ENCODE data around the gene SKAP2.
A peak's percentile ranks its signal among the peaks of the same experiment; 100 is the strongest.

The SKAP2 gene

GRCh38 chr7:26683277-26683676 is 181.1 kb downstream of the SKAP2 start (continued):
- TF ChIP-seq ZNF623 (tag by site-specific recombination; IDR thresholded peaks at IDR 0.05), result no peak
- TF ChIP-seq ZNF704 (tag by site-specific recombination; IDR thresholded peaks at IDR 0.05), result no peak
- TF ChIP-seq ZNF549 (tag by site-specific recombination; IDR thresholded peaks at IDR 0.05), result no peak
- TF ChIP-seq GLI4 (tag by site-specific recombination; IDR thresholded peaks at IDR 0.05), result no peak
- TF ChIP-seq GLI2 (tag by site-specific recombination; IDR thresholded peaks at IDR 0.05; ENCODE audit: borderline replicate concordance, low read depth), result no peak
- TF ChIP-seq SP7 (tag by site-specific recombination; IDR thresholded peaks at IDR 0.05), result peak; percentile 94
- TF ChIP-seq GLIS1 (tag by site-specific recombination; IDR thresholded peaks at IDR 0.05), result no peak
- TF ChIP-seq ZNF146 (tag by site-specific recombination; IDR thresholded peaks at IDR 0.05), result no peak
- TF ChIP-seq ELK4 (IDR thresholded peaks at IDR 0.05; ENCODE audit: borderline replicate concordance, low read depth, low read length), result no peak
- no peak for TF ChIP-seq SALL2 (tag by site-specific recombination; IDR thresholded peaks at IDR 0.05; ENCODE audit: borderline replicate concordance)
- no peak for TF ChIP-seq ZNF664 (tag by site-specific recombination; IDR thresholded peaks at IDR 0.05)
- TF ChIP-seq ZNF112 (tag by site-specific recombination; IDR thresholded peaks at IDR 0.05), result no peak
- TF ChIP-seq, protein P1, sequence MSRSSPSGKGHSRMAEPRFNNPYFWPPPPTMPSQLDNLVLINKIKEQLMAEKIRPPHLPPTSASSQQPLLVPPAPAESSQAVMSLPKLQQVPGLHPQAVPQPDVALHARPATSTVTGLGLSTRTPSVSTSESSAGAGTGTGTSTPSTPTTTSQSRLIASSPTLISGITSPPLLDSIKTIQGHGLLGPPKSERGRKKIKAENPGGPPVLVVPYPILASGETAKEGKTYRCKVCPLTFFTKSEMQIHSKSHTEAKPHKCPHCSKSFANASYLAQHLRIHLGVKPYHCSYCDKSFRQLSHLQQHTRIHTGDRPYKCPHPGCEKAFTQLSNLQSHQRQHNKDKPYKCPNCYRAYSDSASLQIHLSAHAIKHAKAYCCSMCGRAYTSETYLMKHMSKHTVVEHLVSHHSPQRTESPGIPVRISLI (tag by site-specific recombination; IDR thresholded peaks at IDR 0.05), result no peak
- TF ChIP-seq PRDM6 (tag by site-specific recombination; IDR thresholded peaks at IDR 0.05), result 0 out of 2 replicates have a peak, but pooled peaks have one; percentile 51
- no peak for TF ChIP-seq ZNF776 (tag by site-specific recombination; IDR thresholded peaks at IDR 0.05; ENCODE audit: borderline replicate concordance)
- TF ChIP-seq WT1 (tag by site-specific recombination; IDR thresholded peaks at IDR 0.05), result no peak
- TF ChIP-seq ZBTB7A (tag by site-specific recombination; IDR thresholded peaks at IDR 0.05; ENCODE audit: low read depth), result no peak
- no peak for TF ChIP-seq ZNF473 (tag by site-specific recombination; IDR thresholded peaks at IDR 0.05)

GRCh38 chr7:26681819-26682418 is 182.5 kb downstream of the SKAP2 start:
- no peak for TF ChIP-seq ZFP41 (tag by site-specific recombination; IDR thresholded peaks at IDR 0.05; ENCODE audit: borderline replicate concordance)
- peak; percentile 45; the same call in 1 of the 2 replicates for TF ChIP-seq ZNF660 (tag by site-specific recombination; IDR thresholded peaks at IDR 0.05)
- 0 out of 2 replicates have a peak, but pooled peaks have one; percentile 35 for TF ChIP-seq PRDM6 (tag by site-specific recombination; IDR thresholded peaks at IDR 0.05)
- no peak for TF ChIP-seq ZNF707 (tag by site-specific recombination; IDR thresholded peaks at IDR 0.05)
- peak; percentile 54 for TF ChIP-seq ZNF654 (tag by site-specific recombination; IDR thresholded peaks at IDR 0.05; ENCODE audit: low read depth)
- TF ChIP-seq EGR2 (tag by site-specific recombination; IDR thresholded peaks at IDR 0.05; ENCODE audit: low read depth), result no peak
- no peaks in the 10 kb centered on the region; a peak in 1 of 3 replicates for H3K36me3 ChIP-seq (ENCODE audit: control insufficient read depth in 2 of 2, insufficient read depth in 1 of 2, low read length in 2 of 2)
- H3K4me3 ChIP-seq (ENCODE audit: low read depth, low read length), result no peak overlapping the region
- H3K9me3 ChIP-seq (ENCODE audit: control insufficient read depth, insufficient read depth, low read depth, low read length), result no peaks in the 10 kb centered on the region
- ChIA-PET POLR2A (no interaction called here), CTCF (interaction anchor here (0.6 to 3.3 kb wide), 33 partner anchors 10 to 776 kb away, joined by 3 to 29 read pairs (median 4); partner anchors contain the start of genes HOXA1 and HOXA5)
- H3K27ac ChIP-seq (ENCODE audit: extremely low read depth, low read depth, low read length), result no peak overlapping the region
- peaks cover 33% of the 10 kb centered on the region for H3K4me1 ChIP-seq (ENCODE audit: control insufficient read depth, insufficient read depth, low read length)
